Right lobe of liver (tissue), 4 donors: ENCODE data around the gene MYADML2.

ENCODE experiments used
- CTCF ChIP-seq, 4 donors: fragments of 200-600 bp in 3 of 4; fragments of 450-650 bp in 1 of 4; IDR thresholded peaks; one replicate each; pipeline versions ENCODE4 v1.5.1 to v1.8.0; 2016 to 2022; ENCODE audit warnings: antibody characterized with exemption in 4 of 4, mild to moderate bottlenecking in 2 of 4
- POLR2A ChIP-seq: fragments of 450-650 bp; IDR thresholded peaks from one replicate; pipeline ENCODE4 v1.6.1; 2017; ENCODE audit warnings: antibody characterized with exemption, mild to moderate bottlenecking
- donor health status: DM: no; HTN: no; CAD: no.
- donor health status: DM: no; HTN: no; CAD: no.
- donor health status: DM: no; HTN: yes; CAD: no.

GRCh38 chr17:81910840-81911276 is 36.2 kb downstream of the MYADML2 start:
- no peak for TF ChIP-seq CTCF (IDR thresholded peaks at IDR 0.05)
- no peak for TF ChIP-seq POLR2A
